B cell (primary cell): ENCODE data around the gene BNIP3. TPM values are rescaled to one million over a fixed set of nuclear protein-coding genes. Genes with fewer than 3 reads are reported as not detected.

ENCODE experiments used
- ATAC-seq: fragments of 200-7000 bp; cut with Tn5 transposase; one replicate; pipeline ENCODE4 v1.10.0; 2021; ENCODE audit warnings: low read depth, mild to moderate bottlenecking, moderate number of reproducible peaks, moderate library complexity
- CTCF ChIA-PET: fragments of 350-600 bp; sonication (Branson Sonifier 250); formaldehyde crosslinking; loops from one replicate; lab custom pipeline; 2021; ENCODE audit warnings: antibody characterized with exemption, inconsistent platforms; lab: Charles Lee
- POLR2A ChIA-PET: fragments of 350-600 bp; sonication (Branson Sonifier 250); formaldehyde crosslinking; loops from one replicate; lab custom pipeline; 2021; ENCODE audit warnings: antibody characterized with exemption; lab: Charles Lee
- DNase-seq: peaks from one replicate; pipeline ENCODE4 v3.0.0; 2013
- H2AFZ ChIP-seq: 2 replicates; pipeline ENCODE4 v1.6.1; 2012; ENCODE audit warnings: mild to moderate bottlenecking, low read depth, low read length; ENCODE audit not compliant: insufficient read depth, poor library complexity, severe bottlenecking
- H3K27ac ChIP-seq, 2 donors: 1 replicate in 1 of 2; 2 replicates in 1 of 2; pipeline ENCODE4 v1.5.1; 2012 to 2013; ENCODE audit warnings: low read length in 2 of 2, mild to moderate bottlenecking in 2 of 2, moderate library complexity in 1 of 2
- H3K27me3 ChIP-seq, 4 experiments: fragments of 200-600 bp in 1 of 4; sonication (generic) in 1 of 4; replicated peaks in 1 of 4; 1 replicate in 2 of 4; 2 replicates in 2 of 4; pipeline versions ENCODE4 v1.6.1 to v1.7.0; 2013 to 2016; ENCODE audit warnings: low read length in 3 of 4, mild to moderate bottlenecking in 2 of 4, mixed read lengths in 1 of 4, moderate library complexity in 1 of 4; ENCODE audit not compliant: insufficient read depth in 4 of 4, control insufficient read depth in 3 of 4; ENCODE audit errors: control extremely low read depth in 1 of 4
- H3K36me3 ChIP-seq, 2 experiments: replicated peaks in 1 of 2; 1 replicate in 1 of 2; 2 replicates in 1 of 2; pipeline versions ENCODE4 v1.6.1 to v1.7.1; 2013; ENCODE audit warnings: low read length in 1 of 2; ENCODE audit not compliant: insufficient read depth in 2 of 2, control insufficient read depth in 1 of 2; ENCODE audit errors: control extremely low read depth in 1 of 2, extremely low read depth in 1 of 2
- H3K4me1 ChIP-seq, 2 donors: fragments of 200-600 bp in 1 of 2; sonication (generic) in 1 of 2; 1 replicate in 1 of 2; 2 replicates in 1 of 2; pipeline versions ENCODE4 v1.5.1 to v1.6.1; 2013 to 2017; ENCODE audit warnings: low read length in 2 of 2; ENCODE audit not compliant: control insufficient read depth in 2 of 2, insufficient read depth in 2 of 2
- H3K4me2 ChIP-seq: replicated peaks from 2 replicates; pipeline ENCODE3; 2012; ENCODE audit warnings: mild to moderate bottlenecking, low read depth, low read length; ENCODE audit not compliant: poor library complexity, severe bottlenecking
- H3K4me3 ChIP-seq, 5 experiments: fragments of 200-600 bp in 1 of 5; sonication (generic) in 1 of 5; 1 replicate in 3 of 5; 2 replicates in 2 of 5; pipeline versions ENCODE4 v1.5.1 to v1.7.0; 2011 to 2016; ENCODE audit warnings: low read length in 4 of 5, mild to moderate bottlenecking in 4 of 5, low read depth in 2 of 5, control low read depth in 1 of 5, moderate library complexity in 1 of 5; ENCODE audit not compliant: insufficient read depth in 1 of 5; ENCODE audit errors: control extremely low read depth in 1 of 5, extremely low read depth in 1 of 5
- H3K79me2 ChIP-seq: fragments of 200-600 bp; sonication (generic); one replicate; pipeline ENCODE4 v1.6.0; 2016; ENCODE audit warnings: low read length; ENCODE audit not compliant: control insufficient read depth, insufficient read depth
- H3K9ac ChIP-seq: fragments of 200-600 bp; sonication (generic); 2 replicates; pipeline ENCODE4 v1.6.1; 2017; ENCODE audit warnings: mild to moderate bottlenecking, low read length, moderate library complexity
- H3K9me3 ChIP-seq, 3 donors: one replicate each; pipeline versions ENCODE4 v1.6.1 to v1.7.1; 2013; ENCODE audit warnings: low read length in 2 of 3; ENCODE audit not compliant: control insufficient read depth in 2 of 3, insufficient read depth in 1 of 3; ENCODE audit errors: control extremely low read depth in 1 of 3
- H4K20me1 ChIP-seq: 2 replicates; pipeline ENCODE4 v1.6.0; 2012; ENCODE audit warnings: mild to moderate bottlenecking, low read length; ENCODE audit not compliant: insufficient read depth, control insufficient read depth, poor library complexity, severe bottlenecking
- H3K27ac Mint-ChIP-seq: one replicate; pipeline ENCODE4 v1.8.0; 2021; ENCODE audit warnings: mixed read lengths
- H3K27me3 Mint-ChIP-seq: one replicate; pipeline ENCODE4 v1.8.0; 2021; ENCODE audit warnings: mixed read lengths
- H3K4me1 Mint-ChIP-seq: one replicate; pipeline ENCODE4 v1.8.0; 2021; ENCODE audit warnings: mixed read lengths
- H3K4me3 Mint-ChIP-seq: one replicate; pipeline ENCODE4 v1.8.0; 2021; ENCODE audit warnings: mixed read lengths
- H3K9me3 Mint-ChIP-seq: one replicate; pipeline ENCODE4 v1.8.0; 2022; ENCODE audit warnings: mixed read lengths; ENCODE audit not compliant: insufficient read depth
- EZH2 ChIP-seq: IDR thresholded peaks from 2 replicates; pipeline ENCODE4 v1.6.1; 2012; ENCODE audit warnings: borderline replicate concordance, low read depth, mild to moderate bottlenecking, moderate library complexity, low read length; ENCODE audit not compliant: insufficient read depth, poor library complexity, severe bottlenecking
- WGBS: methylation state at CpG from one replicate; pipeline ENCODE4 v1.1.5; 2013; ENCODE audit warnings: missing lambda C conversion rate; ENCODE audit not compliant: insufficient coverage; 5-methylcytosine and 5-hydroxymethylcytosine counted together
- intact Hi-C: fragments of 100-400 bp; cut with micrococcal nuclease; formaldehyde crosslinking; loops from one replicate; pipeline ENCODE4 v1.10.0; 2022
- polyA plus RNA-seq: library from polyadenylated mRNA; depleted of rRNA; stranded (reverse); fragments of >200 nt; gene quantifications from 2 replicates; pipeline ENCODE4 v1.2.3, GENCODE V29; 2012
- total RNA-seq, 2 donors: library from RNA; stranded (reverse); fragments of 120-200 nt in 1 of 2; gene quantifications; 1 replicate in 1 of 2; 2 replicates in 1 of 2; pipeline versions ENCODE4 v1.2.3 to v1.2.4, GENCODE V29; 2013 to 2022
- TF ChIP-seq, protein P1 (sequence below): fragments of 200-600 bp; IDR thresholded peaks from one replicate; pipeline ENCODE4 v1.8.0; 2022; ENCODE audit warnings: antibody characterized with exemption, mild to moderate bottlenecking

BNIP3 gene
- total and polyA plus RNA-seq, 2 donors (not counting 1 experiment from before 2014, with no cell fraction given), result 7.1 to 10.9 TPM

DNA sequence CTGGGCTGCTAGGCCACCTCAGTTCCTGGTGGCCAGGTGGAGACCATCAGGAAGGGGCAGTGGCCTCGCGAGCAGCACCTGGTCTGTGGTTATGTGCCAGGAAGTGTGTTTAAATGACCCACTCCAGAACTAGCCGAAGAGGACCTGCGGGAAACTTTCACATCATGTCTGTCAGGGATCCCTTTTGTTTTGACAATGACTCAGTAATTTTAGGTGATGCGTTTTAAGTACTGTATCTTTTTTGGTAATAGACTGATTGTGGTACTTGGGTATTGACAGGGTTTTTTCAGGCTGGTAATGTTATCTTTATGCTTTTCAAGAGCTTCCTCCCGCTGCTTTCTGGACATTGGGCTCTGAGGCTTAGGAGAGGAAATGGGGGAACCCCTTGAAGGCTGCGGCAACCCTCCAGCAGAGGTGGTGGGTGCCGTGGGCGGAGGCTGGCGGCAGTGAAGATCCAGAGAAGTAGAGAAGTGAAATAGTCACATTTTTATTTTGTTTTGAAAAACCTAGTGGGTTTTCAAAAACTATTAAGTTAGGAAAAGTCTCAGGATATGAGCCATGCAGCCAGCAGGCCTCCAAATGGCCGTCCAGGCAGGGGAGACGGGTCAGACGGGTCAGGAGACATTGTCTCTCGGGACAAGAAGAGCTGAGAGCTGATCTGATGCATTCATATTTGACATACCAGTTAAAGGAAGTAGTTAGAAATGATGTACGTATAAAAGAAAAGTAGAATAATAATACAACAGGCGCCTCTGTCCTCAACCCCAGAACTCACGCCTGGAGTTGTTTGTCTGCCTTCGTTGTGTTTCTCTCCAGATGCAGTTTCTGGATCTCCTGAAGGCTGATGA is 53.3 kb downstream of the BNIP3 start:
- no peak for TF ChIP-seq EZH2
- TF ChIP-seq, protein P1, sequence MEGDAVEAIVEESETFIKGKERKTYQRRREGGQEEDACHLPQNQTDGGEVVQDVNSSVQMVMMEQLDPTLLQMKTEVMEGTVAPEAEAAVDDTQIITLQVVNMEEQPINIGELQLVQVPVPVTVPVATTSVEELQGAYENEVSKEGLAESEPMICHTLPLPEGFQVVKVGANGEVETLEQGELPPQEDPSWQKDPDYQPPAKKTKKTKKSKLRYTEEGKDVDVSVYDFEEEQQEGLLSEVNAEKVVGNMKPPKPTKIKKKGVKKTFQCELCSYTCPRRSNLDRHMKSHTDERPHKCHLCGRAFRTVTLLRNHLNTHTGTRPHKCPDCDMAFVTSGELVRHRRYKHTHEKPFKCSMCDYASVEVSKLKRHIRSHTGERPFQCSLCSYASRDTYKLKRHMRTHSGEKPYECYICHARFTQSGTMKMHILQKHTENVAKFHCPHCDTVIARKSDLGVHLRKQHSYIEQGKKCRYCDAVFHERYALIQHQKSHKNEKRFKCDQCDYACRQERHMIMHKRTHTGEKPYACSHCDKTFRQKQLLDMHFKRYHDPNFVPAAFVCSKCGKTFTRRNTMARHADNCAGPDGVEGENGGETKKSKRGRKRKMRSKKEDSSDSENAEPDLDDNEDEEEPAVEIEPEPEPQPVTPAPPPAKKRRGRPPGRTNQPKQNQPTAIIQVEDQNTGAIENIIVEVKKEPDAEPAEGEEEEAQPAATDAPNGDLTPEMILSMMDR, result no peak
- peaks cover 19 to 24% of the 10 kb centered on the region in 2 donors for H3K4me1 ChIP-seq
- H2AFZ ChIP-seq, result no peak overlapping the region
- Mint-ChIP-seq H3K27ac (peak overlapping the region; percentile 83), H3K9me3 (peaks cover 4% of the 10 kb centered on the region), H3K4me1 (peaks cover 66% of the 10 kb centered on the region), H3K27me3 (no peaks in the 10 kb centered on the region), H3K4me3 (peak overlapping the region; percentile 77)
- POLR2A ChIA-PET, result no interaction called here
- H3K4me3 ChIP-seq, result peak overlapping the region in 1 of 5 experiments; percentile 7
- CTCF ChIA-PET, result no interaction called here
- DNase-seq (peak; percentile 48), ATAC-seq (peak; percentile 76)
- H3K79me2 ChIP-seq, result peaks cover 92% of the 10 kb centered on the region
- H4K20me1 ChIP-seq, result peaks cover 92% of the 10 kb centered on the region
- H3K9ac ChIP-seq, result no peak overlapping the region
- H3K4me2 ChIP-seq, result peak overlapping the region; percentile 54
- H3K27ac ChIP-seq, result peak overlapping the region; percentile 21 to 67
- H3K27me3 ChIP-seq, result no peaks in the 10 kb centered on the region
- peaks cover 0 to 4% of the 10 kb centered on the region in 2 experiments for H3K36me3 ChIP-seq
- WGBS, result 38% methylated on average over 14 of the region's 18 CpGs
- intact Hi-C loops, result no loop called here
- peaks cover 0 to 18% (median 10%) of the 10 kb centered on the region in 3 donors for H3K9me3 ChIP-seq
